ENCODE results near the gene HTR3B.
"Not testable (repeated sequence)": the region's sequence is repeated elsewhere in the genome, so short reads cannot be mapped to it uniquely, and the experiment has no call there.

HTR3B gene, protein sequence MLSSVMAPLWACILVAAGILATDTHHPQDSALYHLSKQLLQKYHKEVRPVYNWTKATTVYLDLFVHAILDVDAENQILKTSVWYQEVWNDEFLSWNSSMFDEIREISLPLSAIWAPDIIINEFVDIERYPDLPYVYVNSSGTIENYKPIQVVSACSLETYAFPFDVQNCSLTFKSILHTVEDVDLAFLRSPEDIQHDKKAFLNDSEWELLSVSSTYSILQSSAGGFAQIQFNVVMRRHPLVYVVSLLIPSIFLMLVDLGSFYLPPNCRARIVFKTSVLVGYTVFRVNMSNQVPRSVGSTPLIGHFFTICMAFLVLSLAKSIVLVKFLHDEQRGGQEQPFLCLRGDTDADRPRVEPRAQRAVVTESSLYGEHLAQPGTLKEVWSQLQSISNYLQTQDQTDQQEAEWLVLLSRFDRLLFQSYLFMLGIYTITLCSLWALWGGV

DNA sequence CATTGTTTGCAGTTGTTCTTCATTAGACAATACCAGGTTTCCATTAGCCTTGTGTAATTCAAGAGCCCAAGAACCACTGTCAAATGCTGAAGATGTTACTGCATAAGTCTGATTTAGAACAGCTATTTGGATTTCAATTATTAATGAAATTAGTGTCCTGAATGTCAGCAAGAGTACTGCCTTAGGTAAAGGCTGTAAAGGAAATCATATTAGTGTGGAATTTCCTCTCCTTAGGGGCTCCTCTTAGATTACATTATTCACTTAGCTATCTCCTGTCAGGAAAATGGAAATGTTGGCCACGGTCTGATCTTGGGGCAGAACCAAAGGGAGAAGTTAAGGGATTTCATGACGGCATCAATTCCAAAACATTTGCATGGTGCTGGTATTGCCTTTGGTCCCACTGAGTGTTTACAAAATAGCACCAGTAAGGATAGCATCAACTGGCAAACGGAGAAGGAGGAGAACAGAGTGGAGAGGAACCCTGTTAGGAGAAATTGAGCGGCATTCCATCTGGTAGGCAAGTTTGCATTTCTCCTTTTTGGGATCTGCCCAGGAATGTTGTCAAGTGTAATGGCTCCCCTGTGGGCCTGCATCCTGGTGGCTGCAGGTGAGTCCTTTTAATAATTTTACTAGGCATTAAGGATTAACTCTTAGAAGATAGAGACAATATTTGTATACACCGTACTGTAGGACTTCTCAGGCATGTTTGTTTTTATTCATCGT lies at the start of gene HTR3B:
Gene HTR3B, plus strand, starts transcription at position 418 of the 723 bp plus-strand sequence. Its CDS starts 138 bp downstream, at position 556.
- no peak for DNase-seq (ENCODE audit: low read depth in 2 of 2)

GRCh38 chr11:113855803-113856202 lies 48.8 kb upstream of the HTR3B start:
- DNase-seq (ENCODE audit: low read depth in 2 of 2) = no peak

- no peak for DNase-seq (ENCODE audit: low read depth in 2 of 2)
Observed at GRCh38 chr11:113856966-113857759, 47.4 kb upstream of the HTR3B start.

- no peak for DNase-seq (ENCODE audit: low read depth in 2 of 2)
Observed at GRCh38 chr11:113859665-113860064, 44.9 kb upstream of the HTR3B start.

DNA sequence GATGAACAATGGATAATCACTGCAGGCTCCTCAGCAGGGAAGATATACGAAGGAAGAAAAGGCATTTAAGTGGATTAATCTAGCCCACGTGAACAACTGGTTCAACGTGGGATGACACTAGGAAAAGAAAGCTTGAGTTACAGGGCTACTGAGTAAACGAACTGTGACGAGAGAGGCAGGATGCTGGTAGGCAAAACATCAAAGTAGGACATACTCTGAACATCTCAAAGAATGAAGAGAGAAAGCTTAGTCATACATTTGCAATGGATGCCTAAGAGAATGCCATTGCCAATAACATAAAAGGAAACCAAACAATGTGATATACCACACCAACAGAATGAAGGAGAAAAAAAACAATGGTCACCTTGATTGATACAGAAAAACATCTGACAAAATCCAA lies 42.2 kb upstream of the HTR3B start:
- DNase-seq (ENCODE audit: low read depth in 2 of 2) = no peak

GRCh38 chr11:113864410-113864809 lies 40.2 kb upstream of the HTR3B start:
- DNase-seq (ENCODE audit: low read depth in 2 of 2) = no peak

- DNase-seq (ENCODE audit: low read depth in 2 of 2) = no peak
Observed at GRCh38 chr11:113865873-113866272, 38.7 kb upstream of the HTR3B start.

GRCh38 chr11:113867843-113868503 lies 36.6 kb upstream of the HTR3B start:
- no peak for DNase-seq (ENCODE audit: low read depth in 2 of 2)

GRCh38 chr11:113871336-113871735 lies 33.3 kb upstream of the HTR3B start:
- no peak for DNase-seq (ENCODE audit: low read depth in 2 of 2)

- no peak for DNase-seq (ENCODE audit: low read depth in 2 of 2)
Observed at GRCh38 chr11:113873236-113873626, 31.4 kb upstream of the HTR3B start.

DNA sequence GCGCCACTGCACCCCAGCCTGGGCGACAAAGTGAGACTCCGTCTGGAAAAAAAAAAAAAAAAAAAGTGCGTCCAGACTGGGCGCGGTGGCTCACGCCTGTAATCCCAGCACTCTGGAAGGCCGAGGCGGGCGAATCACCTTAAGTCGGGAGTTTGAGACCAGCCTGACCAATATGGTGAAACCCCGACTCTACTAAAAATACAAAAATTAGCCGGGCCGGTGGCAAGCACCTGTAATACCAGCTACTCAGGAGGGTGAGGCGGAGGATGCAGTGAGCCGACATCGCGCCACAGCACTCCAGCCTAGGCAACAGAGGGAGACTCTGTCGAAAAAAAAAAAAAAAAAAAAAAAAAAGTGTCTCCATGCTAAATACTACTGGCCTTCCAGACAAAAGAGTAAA lies 30.5 kb upstream of the HTR3B start:
- no peak for DNase-seq (ENCODE audit: low read depth in 2 of 2)

DNA sequence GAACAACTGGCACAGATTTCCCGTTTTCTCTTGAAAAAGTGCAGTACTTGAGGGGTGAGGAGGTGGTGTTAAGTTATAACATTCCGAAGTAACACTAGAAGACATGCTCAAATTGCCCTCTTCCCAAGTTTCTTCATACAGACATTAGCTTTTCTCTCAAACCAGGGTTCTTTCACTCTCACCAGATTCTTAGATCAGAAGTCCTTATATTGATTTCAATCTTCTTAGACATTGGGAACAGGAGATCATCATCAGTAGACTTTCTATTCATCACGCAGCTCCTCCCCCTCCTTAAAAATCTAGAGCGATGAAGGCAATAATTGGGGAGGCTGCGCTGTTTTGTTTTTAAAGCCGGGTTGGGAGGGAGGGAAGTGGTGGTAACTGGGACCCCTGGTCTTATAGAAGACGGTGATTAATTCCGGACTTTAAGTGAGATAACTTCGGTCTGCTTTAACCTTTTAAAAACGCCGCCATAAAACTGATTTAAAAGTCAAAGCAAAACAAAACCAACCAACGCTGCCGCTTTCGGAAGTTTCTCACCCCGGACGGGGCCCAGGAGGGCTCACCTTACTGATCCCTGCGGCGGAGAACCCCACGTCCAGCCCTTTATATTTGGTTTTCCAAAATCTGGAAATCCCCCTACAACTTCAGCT lies 29.9 kb upstream of the HTR3B start:
- DNase-seq (ENCODE audit: low read depth in 2 of 2) = peak in 1 of 2 donors; percentile 6

DNA sequence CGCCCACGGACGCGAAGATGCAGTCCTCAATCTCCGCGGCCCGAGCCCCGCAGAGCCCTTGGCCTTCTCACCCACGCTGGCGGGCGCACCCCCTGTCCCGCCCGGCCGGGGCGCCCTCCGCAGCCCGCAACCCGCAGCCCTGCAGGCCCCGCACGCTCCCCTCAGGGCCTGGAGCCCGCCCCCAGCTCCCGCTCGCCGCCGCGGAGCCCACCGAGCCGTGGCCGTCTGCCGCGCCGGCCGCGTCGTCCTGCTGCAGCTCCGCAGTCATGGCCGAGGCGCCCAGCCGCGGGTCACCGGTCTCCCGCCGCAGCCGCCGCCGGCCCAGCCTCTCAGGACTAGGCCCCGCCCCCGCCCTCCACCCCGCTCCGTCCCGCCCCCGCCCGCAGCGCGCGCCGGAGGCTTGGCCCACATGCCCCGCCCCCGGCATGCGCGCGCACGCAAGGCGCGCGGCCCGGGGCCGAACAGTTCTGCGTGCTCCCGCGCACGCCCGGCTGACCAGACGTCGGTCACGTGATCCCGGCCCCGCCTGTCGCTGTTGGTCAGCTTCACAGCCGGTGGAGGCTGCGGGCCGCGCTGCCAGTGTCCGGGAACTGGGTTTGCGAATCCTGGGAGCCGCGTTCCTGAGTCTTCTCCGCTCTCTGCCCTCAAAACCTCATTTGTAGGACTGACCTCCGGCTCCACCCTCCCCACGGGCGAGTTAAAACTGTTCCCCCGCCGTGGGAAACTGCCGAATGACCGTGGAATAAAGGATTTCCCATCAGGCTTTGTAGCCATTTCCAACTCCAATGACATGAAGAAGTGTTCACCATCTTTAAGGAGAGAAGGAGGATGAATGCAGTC lies 29.1 kb upstream of the HTR3B start, which contains the start of gene USP28:
Gene USP28, minus strand, starts transcription at position 339 of the 840 bp plus-strand sequence. Its CDS starts 71 bp downstream, at position 268.
- peak; percentile 44 to 53 for DNase-seq (ENCODE audit: low read depth in 2 of 2)

DNA sequence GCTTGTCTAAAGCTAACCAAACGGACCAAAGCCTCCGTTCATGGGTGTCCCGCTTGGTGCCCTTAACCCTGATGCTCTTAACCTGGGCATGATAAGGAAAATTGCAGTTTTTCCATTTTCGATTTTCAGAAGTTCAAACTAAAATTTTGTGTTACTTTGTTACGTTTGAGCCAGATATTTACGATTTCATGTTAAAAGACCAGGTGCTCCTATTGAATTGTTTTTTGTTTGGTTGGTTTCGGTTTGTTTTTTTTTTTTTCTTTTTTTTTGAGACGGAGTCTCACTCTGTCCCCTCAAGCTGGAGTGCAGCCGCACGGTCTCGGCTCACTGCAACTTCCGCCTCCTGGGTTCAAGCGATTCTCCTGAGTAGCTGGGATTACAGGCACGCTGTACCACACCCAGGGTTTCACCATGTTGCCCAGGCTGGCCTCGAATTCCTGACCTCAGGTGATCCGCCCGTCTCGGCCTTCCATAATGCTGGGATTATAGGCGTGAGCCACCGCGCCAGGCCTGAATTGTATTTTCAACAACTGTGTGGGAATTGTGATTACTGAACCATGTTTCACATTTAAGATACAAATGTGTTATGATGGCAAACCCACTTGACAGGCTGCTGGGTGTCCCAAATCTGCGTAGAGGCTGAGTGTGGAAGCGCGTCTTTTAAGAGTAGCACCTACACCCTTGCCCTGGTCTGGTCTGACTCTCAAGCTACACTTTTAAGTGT lies 28.4 kb upstream of the HTR3B start:
- no peak for DNase-seq (ENCODE audit: low read depth in 2 of 2)

GRCh38 chr11:113876798-113877669 lies 27.6 kb upstream of the HTR3B start:
- no peak for DNase-seq (ENCODE audit: low read depth in 2 of 2)

- no peak for DNase-seq (ENCODE audit: low read depth in 2 of 2)
Observed at GRCh38 chr11:113877670-113878055, 26.9 kb upstream of the HTR3B start.

- DNase-seq (ENCODE audit: low read depth in 2 of 2) = not testable (repeated sequence)
Observed at GRCh38 chr11:113879446-113879845, 25.1 kb upstream of the HTR3B start.

- no peak for DNase-seq (ENCODE audit: low read depth in 2 of 2)
Observed at GRCh38 chr11:113880971-113881370, 23.6 kb upstream of the HTR3B start.

Data from stimulated activated CD4-positive, alpha-beta T cell treated with anti-CD3 and anti-CD28 coated beads, Interleukin-1b, Interleukin-23, amount 100 ng/mL, for 1 hour (primary cell).